Loucy (cell line): ENCODE results near the gene PVALEF.

Experiments used
- CTCF ChIP-seq: fragments of 200-600 bp; sonication (generic); conservative IDR thresholded peaks from 2 replicates; pipeline ENCODE4 v1.5.1; 2014; ENCODE audit warnings: mild to moderate bottlenecking, antibody characterized with exemption, low read length
- EZH2phosphoT487 ChIP-seq: fragments of 200-600 bp; IDR thresholded peaks from 2 replicates; pipeline ENCODE4 v1.6.1; 2018; ENCODE audit warnings: antibody characterized with exemption, mild to moderate bottlenecking, moderate library complexity, borderline replicate concordance

GRCh38 chr17:81231766-81232581, 66.7 kb downstream of the PVALEF start:
- TF ChIP-seq CTCF (no peak), EZH2phosphoT487 (no peak)
